ENCODE data around the gene KLF7. TPM values are rescaled to one million over a fixed set of nuclear protein-coding genes. Genes with fewer than 3 reads are reported as not detected.

Gene KLF7
- total and polyA plus RNA-seq, 9 of the 15 experiments (the other 6 are each of a cell fraction or from before 2014, with no cell fraction given), result 0.04 to 0.54 (median 0.07) TPM

- CTCF ChIA-PET (ENCODE audit: low intra/inter-chr PET ratio), result no interaction called here
- intact Hi-C loops (cut with micrococcal nuclease), result no loop called here
- no TSS peak for BruUV-seq (replicated peaks)
Observed at GRCh38 chr2:207072571-207072970, 93.2 kb downstream of the KLF7 start.

GRCh38 chr2:207071820-207072219 is 93.9 kb downstream of the KLF7 start:
- in situ Hi-C loops (cut with MboI), result no loop called here
- no peaks in the 10 kb centered on the region for H3K4me1 ChIP-seq (replicated peaks in 1 of 2; ENCODE audit: control insufficient read depth in 2 of 2, insufficient read depth in 2 of 2, low read length in 2 of 2)
- ChIA-PET POLR2A (no interaction called here), CTCF (ENCODE audit: low intra/inter-chr PET ratio) (no interaction called here)
- no peaks in the 10 kb centered on the region for H3K9me1 ChIP-seq (ENCODE audit: control insufficient read depth, insufficient read depth, low read length)
- H3K36me3 ChIP-seq (ENCODE audit: control insufficient read depth, insufficient read depth, low read length), result no peaks in the 10 kb centered on the region
- intact Hi-C loops (cut with micrococcal nuclease), result no loop called here
- H3K79me2 ChIP-seq (ENCODE audit: control insufficient read depth, insufficient read depth, low read length), result no peaks in the 10 kb centered on the region
- no peak for ATAC-seq
- no peak for FAIRE-seq
- no peaks in the 10 kb centered on the region for H4K20me1 ChIP-seq (replicated peaks; ENCODE audit: control insufficient read depth, insufficient read depth, low read length)
- no TSS peak for BruUV-seq (replicated peaks)
- H2AFZ ChIP-seq (ENCODE audit: low read depth, low read length), result no peak overlapping the region
- no peak overlapping the region for H3K4me2 ChIP-seq (ENCODE audit: insufficient read depth, low read length)
- no peak overlapping the region for H3K9ac ChIP-seq (ENCODE audit: insufficient read depth in 1 of 2, low read depth in 2 of 2, low read length in 2 of 2)
- DNase-seq (ENCODE audit: extremely low read depth in 1 of 4, low spot score in 3 of 4), result no peak
- WGBS (ENCODE audit: insufficient coverage, low coverage, missing lambda C conversion rate), result 0% methylated on average over 4 of the region's 4 CpGs
- no peak overlapping the region for H3K27ac ChIP-seq (ENCODE audit: extremely low read depth, low read depth, low read length)
- H3K27me3 ChIP-seq (ENCODE audit: control insufficient read depth in 2 of 2, insufficient read depth in 2 of 2, low read length in 2 of 2), result peaks cover 3 to 9% of the 10 kb centered on the region in 2 experiments; a peak in 2 of 5 replicates
- no peaks in the 10 kb centered on the region for H3K9me3 ChIP-seq (replicated peaks; ENCODE audit: control insufficient read depth, insufficient read depth, low read depth, low read length)
- no peak overlapping the region for H3K4me3 ChIP-seq
- TF ChIP-seq TSC22D4 (tag; IDR thresholded peaks at IDR 0.05) (no peak), SAFB (IDR thresholded peaks at IDR 0.05; ENCODE audit: borderline replicate concordance, low read depth, low read length) (no peak), YY1 (IDR thresholded peaks at IDR 0.05; ENCODE audit: borderline replicate concordance in 1 of 3, control insufficient read depth in 1 of 3, extremely low read depth in 1 of 3, insufficient read depth in 3 of 3, insufficient read length in 1 of 3, insufficient replicate concordance in 2 of 3, low read depth in 1 of 3, low read length in 2 of 3) (no peak), RBM14 (IDR thresholded peaks at IDR 0.05; ENCODE audit: borderline replicate concordance, insufficient read depth, low read depth, low read length) (no peak), CLOCK (CRISPR knock-in tag; IDR thresholded peaks at IDR 0.05; ENCODE audit: borderline replicate concordance) (no peak), ZC3H11A (IDR thresholded peaks at IDR 0.05; ENCODE audit: low read depth, low read length) (no peak), PTRF (tag; IDR thresholded peaks at IDR 0.05) (no peak), SNRNP70 (optimal IDR thresholded peaks at IDR 0.05; ENCODE audit: low read depth, low read length) (no peak)

More at GRCh38 chr2:207072571-207072970, 93.2 kb downstream of the KLF7 start:
- in situ Hi-C loops (cut with MboI), result no loop called here
- no peaks in the 10 kb centered on the region for H3K9me1 ChIP-seq (ENCODE audit: control insufficient read depth, insufficient read depth, low read length)
- no peaks in the 10 kb centered on the region for H4K20me1 ChIP-seq (replicated peaks; ENCODE audit: control insufficient read depth, insufficient read depth, low read length)
- no peak overlapping the region for H3K9ac ChIP-seq (ENCODE audit: insufficient read depth in 1 of 2, low read depth in 2 of 2, low read length in 2 of 2)
- H3K4me2 ChIP-seq (ENCODE audit: insufficient read depth, low read length), result no peak overlapping the region
- no peak overlapping the region for H3K27ac ChIP-seq (ENCODE audit: extremely low read depth, low read depth, low read length)
- FAIRE-seq, result no peak
- TF ChIP-seq XRCC3 (IDR thresholded peaks at IDR 0.05) (no peak), TCF7 (IDR thresholded peaks at IDR 0.05; ENCODE audit: borderline replicate concordance) (no peak), MECOM (CRISPR knock-in tag; IDR thresholded peaks at IDR 0.05) (no peak), ZNF655 (CRISPR knock-in tag; IDR thresholded peaks at IDR 0.05) (no peak)
- H3K9me3 ChIP-seq (replicated peaks; ENCODE audit: control insufficient read depth, insufficient read depth, low read depth, low read length), result no peaks in the 10 kb centered on the region
- H3K36me3 ChIP-seq (ENCODE audit: control insufficient read depth, insufficient read depth, low read length), result no peaks in the 10 kb centered on the region
- no peak overlapping the region for H2AFZ ChIP-seq (ENCODE audit: low read depth, low read length)
- DNase-seq (ENCODE audit: extremely low read depth in 1 of 4, low spot score in 3 of 4), result no peak
- ATAC-seq, result no peak
- 9% methylated on average over 1 of the region's 1 CpG for WGBS (ENCODE audit: insufficient coverage, low coverage, missing lambda C conversion rate)
- H3K79me2 ChIP-seq (ENCODE audit: control insufficient read depth, insufficient read depth, low read length), result no peaks in the 10 kb centered on the region
- H3K4me1 ChIP-seq (replicated peaks in 1 of 2; ENCODE audit: control insufficient read depth in 2 of 2, insufficient read depth in 2 of 2, low read length in 2 of 2), result no peaks in the 10 kb centered on the region
- POLR2A ChIA-PET, result no interaction called here
- H3K27me3 ChIP-seq (ENCODE audit: control insufficient read depth in 2 of 2, insufficient read depth in 2 of 2, low read length in 2 of 2), result peaks cover 3 to 9% of the 10 kb centered on the region in 2 experiments; a peak in 2 of 5 replicates
- no peak overlapping the region for H3K4me3 ChIP-seq
